AG04450 (cell line): ENCODE results near the gene KRT25. TPM values are rescaled to one million over a fixed set of nuclear protein-coding genes. Genes with fewer than 3 reads are reported as not detected.
A peak's percentile ranks its signal among the peaks of the same experiment; 100 is the strongest.

Experiments used
- CTCF ChIA-PET: fragments of 300-600, 350-600 bp; formaldehyde crosslinking; extraction: SDS; loops from one replicate; lab custom pipeline; 2022; ENCODE audit warnings: antibody characterized with exemption, inconsistent platforms; lab: Charles Lee
- POLR2A ChIA-PET: fragments of 350-600 bp; formaldehyde crosslinking; extraction: SDS; loops from one replicate; lab custom pipeline; 2021; ENCODE audit warnings: antibody characterized with exemption, inconsistent platforms; lab: Yijun Ruan, JAX
- DNase-seq: peaks from one replicate; pipeline ENCODE4 v3.0.0-alpha.2; 2011; ENCODE audit warnings: low read depth, low spot score
- H3K27ac ChIP-seq: one replicate; pipeline ENCODE4 v1.5.1; 2012; ENCODE audit warnings: low read depth, low read length, control low read depth
- H3K27me3 ChIP-seq: one replicate; pipeline ENCODE4 v1.6.0; 2012; ENCODE audit warnings: low read length; ENCODE audit not compliant: control insufficient read depth, insufficient read depth
- H3K4me3 ChIP-seq: 2 replicates; pipeline ENCODE4 v1.5.1; 2011; ENCODE audit warnings: mild to moderate bottlenecking, low read depth, low read length, control low read depth
- H3K9me3 ChIP-seq: 2 replicates; pipeline ENCODE4 v1.5.1; 2012; ENCODE audit warnings: low read length; ENCODE audit not compliant: control insufficient read depth, insufficient read depth
- CTCF ChIP-seq: IDR thresholded peaks from 2 replicates; pipeline ENCODE4 v1.5.1; 2011; ENCODE audit warnings: low read depth, low read length, control low read depth, inconsistent platforms
- polyA minus RNA-seq: library from RNA; depleted of rRNA, polyadenylated mRNA; stranded (reverse); fragments of >200 nt; gene quantifications from 2 replicates; pipeline ENCODE4 v1.2.3, GENCODE V29; 2011; rRNA and poly(A)+ RNA removed
- polyA plus RNA-seq: library from polyadenylated mRNA; depleted of rRNA; stranded (reverse); fragments of >200 nt; gene quantifications from 2 replicates; pipeline ENCODE4 v1.2.3, GENCODE V29; 2011; rRNA removed

KRT25 gene
- not detected in 2 replicates for polyA plus RNA-seq
- not detected in 2 replicates for polyA minus RNA-seq

- no peak within 1 kb of the TSS for H3K4me3 ChIP-seq
- peaks cover 14% of the 10 kb centered on the region for H3K27me3 ChIP-seq
- DNase-seq, result no peak
- CTCF ChIA-PET, result interaction anchor here (0.6 kb wide), 1 partner anchor 135 kb away, joined by 3 read pairs; no protein-coding TSS in a partner anchor
- TF ChIP-seq CTCF, result no peak
- peak within 1 kb of the TSS; percentile 11 for H3K27ac ChIP-seq
- POLR2A ChIA-PET, result no interaction called here
- H3K9me3 ChIP-seq, result no peaks in the 10 kb centered on the region; the same call in 1 of the 2 replicates
Measured at GRCh38 chr17:40755231-40755630, at the start of gene KRT25. TSS of gene KRT25 (minus strand) at chr17:40755331. CDS start at chr17:40755271, 60 bp downstream.

- CTCF ChIA-PET, result interaction anchor here (0.6 to 4.5 kb wide), 14 partner anchors 11 to 863 kb away, joined by 3 to 34 read pairs (median 4); no protein-coding TSS in a partner anchor
- H3K27me3 ChIP-seq, result peaks cover 33% of the 10 kb centered on the region
- peak; percentile 16 for DNase-seq
- H3K27ac ChIP-seq, result no peak overlapping the region
- POLR2A ChIA-PET, result no interaction called here
- no peak overlapping the region for H3K4me3 ChIP-seq
- TF ChIP-seq CTCF, result peak; percentile 95
- no peaks in the 10 kb centered on the region for H3K9me3 ChIP-seq
Measured at GRCh38 chr17:40803617-40804082, 48.5 kb upstream of the KRT25 start.

- H3K27me3 ChIP-seq, result peaks cover 29% of the 10 kb centered on the region
- CTCF ChIA-PET, result interaction anchor here (1.0 to 1.1 kb wide), 3 partner anchors 862 to 866 kb away, joined by 3 read pairs; no protein-coding TSS in a partner anchor
Measured at GRCh38 chr17:40801157-40801556, 46.0 kb upstream of the KRT25 start.

GRCh38 chr17:40800381-40800780 lies 45.2 kb upstream of the KRT25 start:
- H3K4me3 ChIP-seq, result no peak overlapping the region
- H3K9me3 ChIP-seq, result no peaks in the 10 kb centered on the region; the same call in 1 of the 2 replicates
- TF ChIP-seq CTCF, result no peak
- DNase-seq, result no peak
- ChIA-PET CTCF (interaction anchor here (0.5 to 1.1 kb wide), 3 partner anchors 849 to 867 kb away, joined by 3 read pairs; no protein-coding TSS in a partner anchor), POLR2A (no interaction called here)
- peaks cover 32% of the 10 kb centered on the region for H3K27me3 ChIP-seq
- no peak overlapping the region for H3K27ac ChIP-seq

More at GRCh38 chr17:40801157-40801556, 46.0 kb upstream of the KRT25 start:
- no peak overlapping the region for H3K4me3 ChIP-seq
- POLR2A ChIA-PET, result no interaction called here
- H3K27ac ChIP-seq, result no peak overlapping the region
- TF ChIP-seq CTCF, result no peak
- no peaks in the 10 kb centered on the region; the same call in 1 of the 2 replicates for H3K9me3 ChIP-seq
- no peak for DNase-seq

GRCh38 chr17:40799859-40800258 lies 44.7 kb upstream of the KRT25 start, which contains the start of gene KRT28:
TSS of gene KRT28 (minus strand) at chr17:40799959. CDS start at chr17:40799893, 66 bp downstream.
- TF ChIP-seq CTCF, result no peak
- ChIA-PET CTCF (interaction anchor here (1.1 kb wide), 2 partner anchors 863 to 868 kb away, joined by 3 read pairs; no protein-coding TSS in a partner anchor), POLR2A (no interaction called here)
- DNase-seq, result no peak
- H3K27me3 ChIP-seq, result peaks cover 34% of the 10 kb centered on the region
- H3K27ac ChIP-seq, result no peak within 1 kb of the TSS
- H3K4me3 ChIP-seq, result no peak within 1 kb of the TSS
- no peaks in the 10 kb centered on the region; the same call in 1 of the 2 replicates for H3K9me3 ChIP-seq
